ENCODE results near the gene TACR1.

- TF ChIP-seq EP300 (IDR thresholded peaks at IDR 0.05) (no peak), POLR2A (IDR thresholded peaks at IDR 0.05) (no peak)
- TF ChIP-seq, protein P1, sequence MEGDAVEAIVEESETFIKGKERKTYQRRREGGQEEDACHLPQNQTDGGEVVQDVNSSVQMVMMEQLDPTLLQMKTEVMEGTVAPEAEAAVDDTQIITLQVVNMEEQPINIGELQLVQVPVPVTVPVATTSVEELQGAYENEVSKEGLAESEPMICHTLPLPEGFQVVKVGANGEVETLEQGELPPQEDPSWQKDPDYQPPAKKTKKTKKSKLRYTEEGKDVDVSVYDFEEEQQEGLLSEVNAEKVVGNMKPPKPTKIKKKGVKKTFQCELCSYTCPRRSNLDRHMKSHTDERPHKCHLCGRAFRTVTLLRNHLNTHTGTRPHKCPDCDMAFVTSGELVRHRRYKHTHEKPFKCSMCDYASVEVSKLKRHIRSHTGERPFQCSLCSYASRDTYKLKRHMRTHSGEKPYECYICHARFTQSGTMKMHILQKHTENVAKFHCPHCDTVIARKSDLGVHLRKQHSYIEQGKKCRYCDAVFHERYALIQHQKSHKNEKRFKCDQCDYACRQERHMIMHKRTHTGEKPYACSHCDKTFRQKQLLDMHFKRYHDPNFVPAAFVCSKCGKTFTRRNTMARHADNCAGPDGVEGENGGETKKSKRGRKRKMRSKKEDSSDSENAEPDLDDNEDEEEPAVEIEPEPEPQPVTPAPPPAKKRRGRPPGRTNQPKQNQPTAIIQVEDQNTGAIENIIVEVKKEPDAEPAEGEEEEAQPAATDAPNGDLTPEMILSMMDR (IDR thresholded peaks at IDR 0.05), result no peak
Measured at GRCh38 chr2:75027886-75028285, 171.4 kb downstream of the TACR1 start.
